Cardiac fibroblast (primary cell): ENCODE data around the gene HEXD.

Experiments used
- DNase-seq, 2 donors: peaks; one replicate each; pipeline versions ENCODE4 v3.0.0 to v3.0.0-alpha.2; 2010; ENCODE audit warnings: low read depth in 2 of 2
- H3K4me3 ChIP-seq, 2 donors: replicated peaks in 1 of 2; 1 replicate in 1 of 2; 2 replicates in 1 of 2; pipeline ENCODE4 v1.5.1; 2011; ENCODE audit warnings: low read depth in 2 of 2, low read length in 2 of 2, mild to moderate bottlenecking in 2 of 2, moderate library complexity in 1 of 2
- TF ChIP-seq, protein P1 (sequence below): IDR thresholded peaks from one replicate; pipeline ENCODE4 v1.5.1; 2011; ENCODE audit warnings: low read depth, mild to moderate bottlenecking, low read length, inconsistent platforms

Gene HEXD

DNA sequence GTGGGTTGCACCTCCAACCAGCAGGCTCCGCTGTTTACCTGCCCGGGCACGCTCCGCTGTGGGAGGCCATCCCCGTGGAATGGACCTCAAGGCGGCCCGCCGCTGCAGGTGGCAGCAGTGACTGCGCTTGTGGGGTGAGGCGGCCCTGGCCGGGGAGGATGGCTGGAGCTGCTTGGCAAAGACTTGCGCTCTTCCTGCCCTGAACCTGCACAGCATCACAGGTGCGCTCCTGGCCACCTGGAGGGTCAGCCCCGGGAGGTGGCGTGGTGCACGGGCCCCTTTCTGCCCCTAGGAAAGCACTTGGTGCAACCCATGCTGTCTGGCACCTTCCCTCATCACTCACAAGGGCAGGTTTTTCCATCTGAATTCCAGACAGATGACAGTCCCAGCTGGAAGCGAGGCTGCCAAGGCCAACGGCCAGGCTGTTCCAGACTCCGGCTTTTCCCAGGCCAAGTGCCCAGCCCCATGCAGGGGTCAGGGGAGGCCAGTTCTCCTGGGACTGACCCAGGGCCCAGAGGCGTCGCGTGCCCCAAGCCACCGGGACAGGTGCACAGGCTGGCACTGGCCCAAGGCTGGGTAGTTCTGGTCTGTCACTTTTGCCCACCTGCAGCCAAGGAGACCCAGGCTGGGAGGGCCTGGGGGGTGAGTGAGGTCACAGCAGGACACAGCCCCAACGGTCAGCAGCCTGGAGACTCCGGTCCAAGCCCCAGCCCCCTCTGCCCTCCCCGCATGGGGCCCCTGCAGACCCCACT is 33.2 kb upstream of the HEXD start:
- DNase-seq = peak in 1 of 2 donors; percentile 27
- no peak overlapping the region for H3K4me3 ChIP-seq
- TF ChIP-seq, protein P1, sequence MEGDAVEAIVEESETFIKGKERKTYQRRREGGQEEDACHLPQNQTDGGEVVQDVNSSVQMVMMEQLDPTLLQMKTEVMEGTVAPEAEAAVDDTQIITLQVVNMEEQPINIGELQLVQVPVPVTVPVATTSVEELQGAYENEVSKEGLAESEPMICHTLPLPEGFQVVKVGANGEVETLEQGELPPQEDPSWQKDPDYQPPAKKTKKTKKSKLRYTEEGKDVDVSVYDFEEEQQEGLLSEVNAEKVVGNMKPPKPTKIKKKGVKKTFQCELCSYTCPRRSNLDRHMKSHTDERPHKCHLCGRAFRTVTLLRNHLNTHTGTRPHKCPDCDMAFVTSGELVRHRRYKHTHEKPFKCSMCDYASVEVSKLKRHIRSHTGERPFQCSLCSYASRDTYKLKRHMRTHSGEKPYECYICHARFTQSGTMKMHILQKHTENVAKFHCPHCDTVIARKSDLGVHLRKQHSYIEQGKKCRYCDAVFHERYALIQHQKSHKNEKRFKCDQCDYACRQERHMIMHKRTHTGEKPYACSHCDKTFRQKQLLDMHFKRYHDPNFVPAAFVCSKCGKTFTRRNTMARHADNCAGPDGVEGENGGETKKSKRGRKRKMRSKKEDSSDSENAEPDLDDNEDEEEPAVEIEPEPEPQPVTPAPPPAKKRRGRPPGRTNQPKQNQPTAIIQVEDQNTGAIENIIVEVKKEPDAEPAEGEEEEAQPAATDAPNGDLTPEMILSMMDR = no peak

DNA sequence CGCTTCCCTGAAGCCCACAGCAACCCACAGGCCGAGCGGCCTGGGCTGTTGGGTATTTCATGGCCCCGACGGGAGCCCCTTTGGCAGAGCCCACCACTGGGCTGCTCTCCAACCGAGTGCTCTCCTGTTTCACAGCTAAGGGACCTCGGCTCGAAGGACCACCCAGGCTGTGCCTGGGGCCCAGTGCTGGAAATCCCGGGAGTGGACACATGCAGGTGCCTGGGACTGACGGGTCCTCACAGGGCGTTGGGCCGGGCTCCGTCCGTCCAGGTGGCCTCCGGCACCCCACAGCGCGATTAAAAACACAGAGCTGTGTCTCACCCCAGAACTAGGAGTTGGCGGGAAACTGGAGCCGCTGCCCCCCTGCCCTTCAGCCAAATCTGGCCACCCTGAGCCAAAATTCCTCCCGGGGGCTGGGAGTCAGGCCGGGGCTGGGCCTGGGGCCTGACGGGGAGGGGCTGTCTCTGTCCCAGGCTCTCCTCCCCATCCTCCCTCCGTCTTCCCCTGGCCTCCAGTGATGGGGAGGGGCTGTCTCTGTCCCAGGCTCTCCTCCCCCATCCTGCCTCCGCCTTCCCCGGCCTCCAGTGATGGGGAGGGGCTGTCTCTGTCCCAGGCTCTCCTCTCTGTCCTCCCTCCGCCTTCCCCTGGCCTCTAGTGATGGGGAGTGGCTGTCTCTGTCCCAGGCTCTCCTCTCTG is 32.4 kb upstream of the HEXD start:
- TF ChIP-seq, protein P1 = no peak
- no peak overlapping the region for H3K4me3 ChIP-seq
- no peak for DNase-seq

DNA sequence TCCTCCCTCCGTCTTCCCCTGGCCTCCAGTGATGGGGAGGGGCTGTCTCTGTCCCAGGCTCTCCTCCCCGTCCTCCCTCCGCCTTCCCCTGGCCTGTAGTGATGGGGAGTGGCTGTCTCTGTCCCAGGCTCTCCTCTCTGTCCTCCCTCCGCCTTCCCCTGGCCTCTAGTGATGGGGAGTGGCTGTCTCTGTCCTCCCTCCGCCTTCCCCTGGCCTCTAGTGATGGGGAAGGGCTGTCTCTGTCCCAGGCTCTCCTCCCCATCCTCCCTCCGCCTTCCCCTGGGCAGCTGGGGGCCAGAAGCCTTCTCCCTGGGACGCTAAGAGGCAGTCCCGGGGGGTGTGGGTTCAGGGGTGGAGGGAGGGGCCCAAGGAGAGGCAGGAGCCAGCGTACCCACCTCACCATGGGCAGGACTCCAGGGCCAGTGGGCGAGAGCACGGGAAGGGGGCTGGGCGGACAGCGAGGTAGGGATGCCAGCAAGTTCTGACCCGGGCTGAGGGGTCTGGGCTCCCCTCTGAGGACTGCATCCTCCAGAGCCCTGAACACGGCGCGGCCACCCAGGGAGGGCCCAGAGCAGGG is 31.8 kb upstream of the HEXD start:
- TF ChIP-seq, protein P1 = no peak
- no peak overlapping the region for H3K4me3 ChIP-seq
- DNase-seq = no peak

DNA sequence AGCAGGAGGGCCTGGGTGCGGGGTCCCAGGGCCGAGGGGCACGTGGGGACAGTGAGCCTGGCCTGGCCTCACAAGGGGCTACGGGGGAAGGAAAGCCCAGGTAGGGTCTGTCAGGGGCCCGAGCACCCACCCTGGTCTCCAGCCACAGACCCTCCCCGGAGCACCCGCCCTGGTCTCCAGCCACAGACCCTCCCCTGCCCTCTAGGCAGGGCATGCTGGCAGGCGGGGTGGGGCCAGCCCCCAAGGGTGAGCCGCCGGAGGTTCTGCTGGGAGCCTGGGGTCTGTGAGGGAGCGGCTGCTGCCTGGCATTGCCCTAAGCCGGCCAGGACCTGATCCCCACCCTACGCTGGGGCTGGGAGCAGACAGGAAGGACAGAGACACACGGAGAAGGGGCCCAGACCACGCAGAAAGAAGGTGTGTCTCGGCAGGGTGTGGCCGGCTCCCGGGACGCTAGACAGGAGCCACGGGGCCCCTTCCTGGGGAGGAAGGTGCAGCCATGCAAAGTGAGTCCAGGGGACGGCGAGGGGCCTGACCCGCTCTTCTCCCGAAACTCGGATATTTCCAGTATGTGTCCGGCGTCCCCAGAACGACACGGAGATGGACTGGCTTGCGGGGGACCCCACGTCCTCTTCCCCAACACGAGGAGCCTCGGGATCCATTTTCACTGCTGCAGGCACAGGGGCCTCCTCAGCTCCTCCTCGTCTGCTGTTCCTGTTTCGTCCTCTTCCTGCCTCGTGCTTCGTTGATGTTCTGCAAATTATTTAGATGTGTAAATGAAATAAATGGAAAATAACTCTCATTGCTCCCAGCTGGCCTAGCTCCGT is 31.1 kb upstream of the HEXD start:
- no peak overlapping the region for H3K4me3 ChIP-seq
- TF ChIP-seq, protein P1 = no peak
- DNase-seq = no peak

DNA sequence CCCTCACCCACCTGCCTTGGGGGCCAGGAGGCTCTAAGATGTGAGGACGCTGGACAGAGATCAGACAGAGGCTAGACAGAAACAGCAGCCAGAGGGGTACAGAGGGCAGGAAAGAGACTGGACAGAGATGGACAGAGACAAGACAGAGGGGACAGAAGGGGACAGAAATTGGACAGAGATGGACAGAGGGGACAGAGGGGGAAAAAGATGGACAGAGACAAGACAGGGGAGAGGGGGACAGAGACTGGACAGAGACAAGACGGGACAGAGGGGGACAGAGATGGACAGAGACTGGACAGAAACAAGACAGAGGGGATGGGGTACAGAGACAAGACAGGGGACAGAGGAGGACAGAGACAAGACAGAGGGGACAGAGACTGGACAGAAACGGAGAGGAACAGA is 30.4 kb upstream of the HEXD start:
- H3K4me3 ChIP-seq = no peak overlapping the region
- TF ChIP-seq, protein P1 = no peak
- DNase-seq = no peak

DNA sequence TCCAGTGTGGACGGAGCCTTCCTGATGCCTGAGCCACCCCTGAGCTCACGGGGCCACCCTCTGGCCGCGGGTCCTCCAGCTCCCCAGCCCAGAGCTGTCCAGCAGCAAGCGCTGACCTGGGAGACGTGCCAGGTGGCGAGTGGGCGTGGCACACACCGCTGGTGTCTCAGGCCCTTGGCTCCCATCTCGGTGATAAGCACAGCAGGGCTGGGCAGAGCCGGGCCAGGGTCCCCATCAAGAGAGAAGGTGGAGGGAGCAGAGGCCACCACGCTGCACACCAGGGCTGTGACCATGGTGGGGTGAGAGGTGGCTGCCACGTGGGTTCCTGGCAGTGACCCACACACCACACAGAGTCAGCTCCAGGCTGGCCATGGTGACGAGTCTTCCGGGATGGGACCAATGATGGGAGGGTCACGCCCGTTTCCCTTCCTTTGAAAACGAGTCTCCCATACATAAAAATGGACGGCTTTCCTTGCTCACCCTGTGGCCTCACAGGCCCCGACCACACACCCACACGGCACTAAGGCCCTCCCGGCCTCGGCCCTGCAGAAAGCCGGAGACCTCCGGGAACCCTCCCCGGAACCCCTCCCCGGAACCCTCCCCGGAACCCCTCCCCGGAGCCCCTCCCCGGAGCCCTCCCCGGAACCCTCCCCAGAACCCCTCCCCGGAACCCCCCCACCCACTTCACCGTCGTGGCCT is 29.8 kb upstream of the HEXD start:
- DNase-seq = no peak
- no peak overlapping the region for H3K4me3 ChIP-seq

More for the DNA sequence above, 29.8 kb upstream of the HEXD start:
- TF ChIP-seq, protein P1 = no peak
